HUES6 (cell line): ENCODE data around the gene ITPR2.

Experiments
- H3K27ac ChIP-seq: 2 replicates; pipeline ENCODE4 v1.7.0; 2013; ENCODE audit warnings: low read depth, mild to moderate bottlenecking, low read length, inconsistent platforms
- H3K27me3 ChIP-seq: 2 replicates; pipeline ENCODE4 v1.6.1; 2013; ENCODE audit warnings: low read length; ENCODE audit not compliant: control insufficient read depth, insufficient read depth
- H3K36me3 ChIP-seq: 2 replicates; pipeline ENCODE4 v1.6.1; 2013; ENCODE audit warnings: low read length; ENCODE audit not compliant: control insufficient read depth, insufficient read depth
- H3K4me1 ChIP-seq: 2 replicates; pipeline ENCODE4 v1.6.1; 2013; ENCODE audit warnings: low read length; ENCODE audit not compliant: control insufficient read depth, insufficient read depth
- H3K4me3 ChIP-seq: 2 replicates; pipeline ENCODE4 v1.5.1; 2013; ENCODE audit warnings: low read depth, low read length
- H3K9ac ChIP-seq: one replicate; pipeline ENCODE4 v1.6.1; 2013; ENCODE audit warnings: mild to moderate bottlenecking, low read length
- H3K9me3 ChIP-seq: 2 replicates; pipeline ENCODE4 v1.6.1; 2013; ENCODE audit warnings: low read depth, low read length; ENCODE audit not compliant: control insufficient read depth, insufficient read depth

Gene ITPR2

GRCh38 chr12:26595806-26596205, 237.2 kb downstream of the ITPR2 start:
- H3K36me3 ChIP-seq = peaks cover 16% of the 10 kb centered on the region; the same call in 1 of the 2 replicates
- no peaks in the 10 kb centered on the region for H3K4me1 ChIP-seq
- no peak overlapping the region for H3K4me3 ChIP-seq
- H3K27ac ChIP-seq = no peak overlapping the region
- H3K9ac ChIP-seq = no peak overlapping the region
- no peaks in the 10 kb centered on the region for H3K27me3 ChIP-seq
- no peaks in the 10 kb centered on the region for H3K9me3 ChIP-seq

- Histone ChIP-seq H3K27me3 (no peaks in the 10 kb centered on the region), H3K36me3 (peaks cover 2% of the 10 kb centered on the region; the same call in 1 of the 2 replicates), H3K9ac (no peak overlapping the region), H3K9me3 (no peaks in the 10 kb centered on the region), H3K4me1 (no peaks in the 10 kb centered on the region), H3K4me3 (no peak overlapping the region), H3K27ac (no peak overlapping the region)
Observed at GRCh38 chr12:26580619-26581018, 252.4 kb downstream of the ITPR2 start.

GRCh38 chr12:26576266-26576665, 256.7 kb downstream of the ITPR2 start:
- Histone ChIP-seq H3K4me1 (peaks cover 16% of the 10 kb centered on the region), H3K36me3 (peaks cover 2% of the 10 kb centered on the region; the same call in 1 of the 2 replicates), H3K9me3 (no peaks in the 10 kb centered on the region), H3K27me3 (no peaks in the 10 kb centered on the region), H3K9ac (no peak overlapping the region), H3K27ac (no peak overlapping the region), H3K4me3 (no peak overlapping the region)

- Histone ChIP-seq H3K27ac (no peak overlapping the region), H3K36me3 (peaks cover 2% of the 10 kb centered on the region; the same call in 1 of the 2 replicates), H3K9me3 (no peaks in the 10 kb centered on the region), H3K4me1 (peaks cover 16% of the 10 kb centered on the region), H3K27me3 (no peaks in the 10 kb centered on the region), H3K4me3 (no peak overlapping the region), H3K9ac (no peak overlapping the region)
Observed at GRCh38 chr12:26573225-26573909, 259.6 kb downstream of the ITPR2 start.

- no peaks in the 10 kb centered on the region for H3K9me3 ChIP-seq
- H3K27ac ChIP-seq = peak overlapping the region; percentile 48; the same call in 1 of the 2 replicates
- no peak overlapping the region for H3K4me3 ChIP-seq
- H3K27me3 ChIP-seq = no peaks in the 10 kb centered on the region
- H3K4me1 ChIP-seq = peaks cover 16% of the 10 kb centered on the region
- H3K36me3 ChIP-seq = peaks cover 2% of the 10 kb centered on the region; the same call in 1 of the 2 replicates
- peak overlapping the region; percentile 4 for H3K9ac ChIP-seq
Observed at GRCh38 chr12:26572137-26572536, 260.9 kb downstream of the ITPR2 start.

- no peak overlapping the region for H3K9ac ChIP-seq
Observed at GRCh38 chr12:26571560-26571959, 261.4 kb downstream of the ITPR2 start.

GRCh38 chr12:26567126-26567525, 265.9 kb downstream of the ITPR2 start:
- H3K27ac ChIP-seq = no peak overlapping the region
- no peaks in the 10 kb centered on the region for H3K27me3 ChIP-seq
- no peak overlapping the region for H3K9ac ChIP-seq
- peaks cover under 1% of the 10 kb centered on the region for H3K4me1 ChIP-seq
- no peaks in the 10 kb centered on the region for H3K9me3 ChIP-seq
- H3K36me3 ChIP-seq = no peaks in the 10 kb centered on the region
- no peak overlapping the region for H3K4me3 ChIP-seq

More at GRCh38 chr12:26571560-26571959, 261.4 kb downstream of the ITPR2 start:
- H3K27ac ChIP-seq = no peak overlapping the region
- H3K4me3 ChIP-seq = no peak overlapping the region
- H3K36me3 ChIP-seq = no peaks in the 10 kb centered on the region
- no peaks in the 10 kb centered on the region for H3K27me3 ChIP-seq
- peaks cover 16% of the 10 kb centered on the region for H3K4me1 ChIP-seq
- H3K9me3 ChIP-seq = no peaks in the 10 kb centered on the region

- Histone ChIP-seq H3K36me3 (no peaks in the 10 kb centered on the region), H3K27ac (no peak overlapping the region), H3K4me1 (no peaks in the 10 kb centered on the region; the same call in 1 of the 2 replicates), H3K27me3 (no peaks in the 10 kb centered on the region), H3K4me3 (no peak overlapping the region), H3K9me3 (no peaks in the 10 kb centered on the region), H3K9ac (no peak overlapping the region)
Observed at GRCh38 chr12:26566675-26567074, 266.3 kb downstream of the ITPR2 start.

GRCh38 chr12:26566186-26566585, 266.8 kb downstream of the ITPR2 start:
- Histone ChIP-seq H3K27me3 (no peaks in the 10 kb centered on the region), H3K9ac (no peak overlapping the region), H3K4me3 (no peak overlapping the region), H3K27ac (no peak overlapping the region), H3K4me1 (no peaks in the 10 kb centered on the region), H3K36me3 (peaks cover under 1% of the 10 kb centered on the region; the same call in 1 of the 2 replicates), H3K9me3 (no peaks in the 10 kb centered on the region)

GRCh38 chr12:26564391-26564790, 268.6 kb downstream of the ITPR2 start:
- Histone ChIP-seq H3K36me3 (peaks cover 4% of the 10 kb centered on the region; the same call in 1 of the 2 replicates), H3K27ac (no peak overlapping the region), H3K4me3 (no peak overlapping the region), H3K4me1 (no peaks in the 10 kb centered on the region), H3K27me3 (no peaks in the 10 kb centered on the region), H3K9me3 (no peaks in the 10 kb centered on the region), H3K9ac (no peak overlapping the region)

GRCh38 chr12:26563552-26563951, 269.4 kb downstream of the ITPR2 start:
- Histone ChIP-seq H3K9ac (no peak overlapping the region), H3K27me3 (no peaks in the 10 kb centered on the region), H3K4me1 (no peaks in the 10 kb centered on the region), H3K36me3 (peaks cover 4% of the 10 kb centered on the region; the same call in 1 of the 2 replicates), H3K27ac (no peak overlapping the region), H3K9me3 (no peaks in the 10 kb centered on the region), H3K4me3 (no peak overlapping the region)
